ENCODE data around the gene LNPK.

The LNPK gene

GRCh38 chr2:175926272-175926671 is 75.8 kb downstream of the LNPK start:
- TF ChIP-seq CTCF (IDR thresholded peaks at IDR 0.05; ENCODE audit: low read depth, low read length, poor library complexity, severe bottlenecking): no peak
- TF ChIP-seq EZH2phosphoT487 (IDR thresholded peaks at IDR 0.05; ENCODE audit: borderline replicate concordance, low read length): no peak
- no peaks in the 10 kb centered on the region for H3F3A ChIP-seq (ENCODE audit: control insufficient read depth, insufficient read depth)
- H3K36me3 ChIP-seq (ENCODE audit: control insufficient read depth, low read length): peaks cover 20% of the 10 kb centered on the region
- no peaks in the 10 kb centered on the region for H3K27me3 ChIP-seq (ENCODE audit: control insufficient read depth, low read length)
- H3K4me1 ChIP-seq (ENCODE audit: control insufficient read depth, low read length): no peaks in the 10 kb centered on the region
- H4K20me1 ChIP-seq (ENCODE audit: control insufficient read depth, insufficient read depth, low read depth, low read length): no peaks in the 10 kb centered on the region
- no peak overlapping the region for H3K4me3 ChIP-seq (ENCODE audit: low read length)
- H3K9me3 ChIP-seq (ENCODE audit: control insufficient read depth, insufficient read depth, low read length): no peaks in the 10 kb centered on the region
- no peaks in the 10 kb centered on the region for H3K9me2 ChIP-seq (replicated peaks; ENCODE audit: control insufficient read depth, low read length)
- no peaks in the 10 kb centered on the region for H3K79me2 ChIP-seq (ENCODE audit: control insufficient read depth, low read length)
- H3K4me2 ChIP-seq (ENCODE audit: low read length): no peak overlapping the region
- no peak overlapping the region for H3K27ac ChIP-seq (ENCODE audit: low read depth, low read length)

- TF ChIP-seq EZH2phosphoT487 (IDR thresholded peaks at IDR 0.05; ENCODE audit: borderline replicate concordance, low read length) (no peak), CTCF (IDR thresholded peaks at IDR 0.05; ENCODE audit: low read depth, low read length, poor library complexity, severe bottlenecking) (no peak)
- H3K27ac ChIP-seq (ENCODE audit: low read depth, low read length): no peak overlapping the region
- peaks cover 9% of the 10 kb centered on the region for H3K36me3 ChIP-seq (ENCODE audit: control insufficient read depth, low read length)
- H3F3A ChIP-seq (ENCODE audit: control insufficient read depth, insufficient read depth): no peaks in the 10 kb centered on the region
- no peaks in the 10 kb centered on the region for H3K9me2 ChIP-seq (replicated peaks; ENCODE audit: control insufficient read depth, low read length)
- no peaks in the 10 kb centered on the region for H3K79me2 ChIP-seq (ENCODE audit: control insufficient read depth, low read length)
- H3K4me1 ChIP-seq (ENCODE audit: control insufficient read depth, low read length): no peaks in the 10 kb centered on the region
- H3K4me3 ChIP-seq (ENCODE audit: low read length): no peak overlapping the region
- no peaks in the 10 kb centered on the region for H4K20me1 ChIP-seq (ENCODE audit: control insufficient read depth, insufficient read depth, low read depth, low read length)
- H3K4me2 ChIP-seq (ENCODE audit: low read length): no peak overlapping the region
- H3K27me3 ChIP-seq (ENCODE audit: control insufficient read depth, low read length): no peaks in the 10 kb centered on the region; the same call in 1 of the 2 replicates
- H3K9me3 ChIP-seq (ENCODE audit: control insufficient read depth, insufficient read depth, low read length): no peaks in the 10 kb centered on the region
Measured at GRCh38 chr2:175922160-175922559, 79.9 kb downstream of the LNPK start.

- no peaks in the 10 kb centered on the region for H3K79me2 ChIP-seq (ENCODE audit: control insufficient read depth, low read length)
- no peaks in the 10 kb centered on the region for H3F3A ChIP-seq (ENCODE audit: control insufficient read depth, insufficient read depth)
- H3K9me2 ChIP-seq (replicated peaks; ENCODE audit: control insufficient read depth, low read length): no peaks in the 10 kb centered on the region
- no peaks in the 10 kb centered on the region for H3K4me1 ChIP-seq (ENCODE audit: control insufficient read depth, low read length)
- H3K4me3 ChIP-seq (ENCODE audit: low read length): no peak overlapping the region
- no peaks in the 10 kb centered on the region; the same call in 1 of the 2 replicates for H3K27me3 ChIP-seq (ENCODE audit: control insufficient read depth, low read length)
- H3K27ac ChIP-seq (ENCODE audit: low read depth, low read length): no peak overlapping the region
- TF ChIP-seq CTCF (IDR thresholded peaks at IDR 0.05; ENCODE audit: low read depth, low read length, poor library complexity, severe bottlenecking): no peak
- TF ChIP-seq EZH2phosphoT487 (IDR thresholded peaks at IDR 0.05; ENCODE audit: borderline replicate concordance, low read length): no peak
- no peaks in the 10 kb centered on the region for H3K36me3 ChIP-seq (ENCODE audit: control insufficient read depth, low read length)
- H3K9me3 ChIP-seq (ENCODE audit: control insufficient read depth, insufficient read depth, low read length): no peaks in the 10 kb centered on the region
- H3K4me2 ChIP-seq (ENCODE audit: low read length): no peak overlapping the region
- H4K20me1 ChIP-seq (ENCODE audit: control insufficient read depth, insufficient read depth, low read depth, low read length): no peaks in the 10 kb centered on the region
Measured at GRCh38 chr2:175918935-175919334, 83.1 kb downstream of the LNPK start.

All from DOHH2 (cell line).